Lower leg skin (tissue), 3 donors: Measurements from ENCODE around the gene CX3CR1.

Source experiments
- CTCF ChIP-seq, 3 donors: fragments of 450-650 bp; IDR thresholded peaks; one replicate each; pipeline ENCODE4 v1.5.1; 2016; ENCODE audit warnings: antibody characterized with exemption in 3 of 3, mild to moderate bottlenecking in 3 of 3, moderate library complexity in 2 of 3
- POLR2A ChIP-seq, 2 donors: fragments of 450-650 bp; IDR thresholded peaks; one replicate each; pipeline ENCODE4 v1.6.1; 2016 to 2017; ENCODE audit warnings: antibody characterized with exemption in 2 of 2, mild to moderate bottlenecking in 1 of 2, moderate library complexity in 1 of 2

DNA sequence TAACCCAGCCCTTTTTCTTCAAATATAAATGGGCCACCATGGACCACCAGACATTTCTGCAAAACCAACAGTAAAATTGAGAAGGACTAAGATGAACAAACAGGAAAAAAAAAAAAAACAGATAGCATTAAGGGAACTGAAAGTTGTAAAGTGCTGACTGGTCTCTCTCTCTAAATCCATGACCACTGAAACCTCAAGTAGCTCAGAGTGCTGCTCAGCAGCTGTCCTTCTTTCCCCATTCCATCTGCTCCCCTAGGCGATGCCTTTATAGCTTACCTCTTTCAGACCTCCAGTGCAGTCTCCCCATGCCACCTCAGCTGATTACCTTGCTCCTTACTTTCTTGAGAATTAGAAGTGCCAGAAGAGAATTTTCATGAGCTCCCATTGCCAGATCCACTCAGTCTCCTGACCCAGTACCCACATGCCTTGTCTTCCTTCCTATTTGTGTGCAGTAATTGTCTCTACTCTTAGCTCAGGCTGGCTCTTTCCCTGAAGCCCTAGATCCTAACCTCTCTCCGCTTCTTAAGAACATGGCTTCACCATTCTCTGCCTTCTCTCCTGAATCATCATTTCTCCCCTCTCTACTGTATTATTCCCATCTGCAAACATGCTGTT lies 63.6 kb downstream of the CX3CR1 start:
- TF ChIP-seq POLR2A (IDR thresholded peaks at IDR 0.05): no peak
- no peak for TF ChIP-seq CTCF (IDR thresholded peaks at IDR 0.05)
